Endothelial cell of umbilical vein (primary cell): ENCODE data around the gene COL20A1. TPM values are rescaled to one million over a fixed set of nuclear protein-coding genes. Genes with fewer than 3 reads are reported as not detected.
A peak's percentile ranks its signal among the peaks of the same experiment; 100 is the strongest.

Experiments
- BruUV-seq: library from RNA; stranded (reverse); fragments of 400-500 nt; replicated peaks from 2 replicates; lab custom pipeline; 2021; lab: Mats Ljungman, UMichigan
- CTCF ChIA-PET: fragments of 300-600, 350-600 bp; sonication (Branson Sonifier 250); formaldehyde crosslinking; loops from one replicate; lab custom pipeline; 2021; ENCODE audit warnings: antibody characterized with exemption, inconsistent platforms; lab: Charles Lee
- POLR2A ChIA-PET: fragments of 300-600, 350-600 bp; sonication (Branson Sonifier 250); formaldehyde crosslinking; loops from one replicate; lab custom pipeline; 2021; ENCODE audit warnings: antibody characterized with exemption, inconsistent platforms; lab: Charles Lee
- DNase-seq: peaks from one replicate; pipeline ENCODE4 v3.0.0-alpha.2; 2011; ENCODE audit warnings: low read depth, low spot score
- FAIRE-seq: peaks from 2 replicates; lab custom pipeline; 2011; peaks lifted over from hg19 to GRCh38; lab: Jason Lieb, UNC
- H2AFZ ChIP-seq: 2 replicates; pipeline ENCODE4 v1.6.0; 2012; ENCODE audit warnings: low read depth, low read length, control low read depth, inconsistent platforms
- H3K27ac ChIP-seq: 2 replicates; pipeline ENCODE4 v1.5.1; 2011; ENCODE audit warnings: low read depth, mild to moderate bottlenecking, control low read depth, low read length, moderate library complexity; ENCODE audit not compliant: insufficient read depth
- H3K27me3 ChIP-seq, 2 experiments: 2 replicates each; pipeline versions ENCODE4 v1.6.0 to v1.6.1; 2011; ENCODE audit warnings: low read length in 2 of 2, mixed read lengths in 1 of 2; ENCODE audit not compliant: control insufficient read depth in 2 of 2, insufficient read depth in 2 of 2
- H3K36me3 ChIP-seq, 2 experiments: 2 replicates in 1 of 2; 3 replicates in 1 of 2; pipeline ENCODE4 v1.5.1; 2011; ENCODE audit warnings: low read length in 2 of 2, mild to moderate bottlenecking in 1 of 2, moderate library complexity in 1 of 2; ENCODE audit not compliant: control insufficient read depth in 2 of 2, insufficient read depth in 2 of 2; ENCODE audit errors: extremely low read depth in 1 of 2
- H3K4me1 ChIP-seq: 3 replicates; pipeline ENCODE4 v1.5.1; 2011; ENCODE audit warnings: mild to moderate bottlenecking, low read length; ENCODE audit not compliant: control insufficient read depth, insufficient read depth; ENCODE audit errors: extremely low read depth
- H3K4me2 ChIP-seq: 2 replicates; pipeline ENCODE4 v1.6.1; 2011; ENCODE audit warnings: low read length, control low read depth, mixed read lengths; ENCODE audit not compliant: insufficient read depth
- H3K4me3 ChIP-seq, 3 experiments: fragments of 200-600 bp in 1 of 3; sonication (generic), shearing (Covaris generic) in 1 of 3; replicated peaks in 1 of 3; 2 replicates each; pipeline ENCODE4 v1.5.1; 2011 to 2016; ENCODE audit warnings: control low read depth in 3 of 3, low read length in 3 of 3, mild to moderate bottlenecking in 2 of 3, inconsistent platforms in 1 of 3, low read depth in 1 of 3, moderate library complexity in 1 of 3; ENCODE audit not compliant: insufficient read depth in 1 of 3
- H3K79me2 ChIP-seq: 2 replicates; pipeline ENCODE4 v1.6.0; 2012; ENCODE audit warnings: low read length, inconsistent platforms; ENCODE audit not compliant: control insufficient read depth, insufficient read depth
- H3K9ac ChIP-seq: replicated peaks from 2 replicates; pipeline ENCODE3; 2011; ENCODE audit warnings: low read length, control low read depth; ENCODE audit not compliant: insufficient read depth; ENCODE audit errors: extremely low read depth
- H3K9me1 ChIP-seq: replicated peaks from 3 replicates; pipeline ENCODE4 v1.6.0; 2011; ENCODE audit warnings: mild to moderate bottlenecking, low read length; ENCODE audit not compliant: control insufficient read depth, insufficient read depth; ENCODE audit errors: extremely low read depth
- H3K9me3 ChIP-seq: replicated peaks from 2 replicates; pipeline ENCODE4 v1.5.1; 2012; ENCODE audit warnings: low read length, inconsistent platforms; ENCODE audit not compliant: control insufficient read depth, insufficient read depth
- H4K20me1 ChIP-seq: replicated peaks from 2 replicates; pipeline ENCODE3; 2011; ENCODE audit warnings: mild to moderate bottlenecking, low read length; ENCODE audit not compliant: control insufficient read depth, insufficient read depth; ENCODE audit errors: extremely low read depth
- GATA2 ChIP-seq: IDR thresholded peaks from 2 replicates; pipeline ENCODE4 v1.7.0; 2011; ENCODE audit warnings: low read depth, mild to moderate bottlenecking, moderate library complexity, mixed read lengths, low read length; ENCODE audit not compliant: insufficient read length, insufficient read depth
- JUN ChIP-seq: IDR thresholded peaks from 2 replicates; pipeline ENCODE4 v1.6.1; 2011; ENCODE audit warnings: borderline replicate concordance, low read depth; ENCODE audit not compliant: insufficient read length, insufficient read depth
- MYC ChIP-seq: IDR thresholded peaks from one replicate; pipeline ENCODE4 v1.6.1; 2011; ENCODE audit warnings: mild to moderate bottlenecking, low read depth, low read length
- POLR2A ChIP-seq: IDR thresholded peaks from 2 replicates; pipeline ENCODE4 v1.6.1; 2012; ENCODE audit warnings: low read depth, mild to moderate bottlenecking, control low read depth, low read length
- POLR2AphosphoS5 ChIP-seq: IDR thresholded peaks from 2 replicates; pipeline ENCODE4 v1.6.1; 2012; ENCODE audit warnings: low read depth, mild to moderate bottlenecking, control low read depth, low read length, moderate library complexity; ENCODE audit not compliant: insufficient read depth
- dilution Hi-C: fragments of 300-500 bp; cut with MboI; formaldehyde crosslinking; loops from one replicate; pipeline ENCODE4 v1.15.0; 2019; ENCODE audit warnings: low sequenced_read_pairs; ENCODE audit not compliant: extremely low pct_ligation_motif_present
- intact Hi-C: fragments of 100-400 bp; cut with micrococcal nuclease; formaldehyde crosslinking; loops from one replicate; pipeline ENCODE4 v1.10.0; 2022
- polyA plus RNA-seq, 4 experiments: library from polyadenylated mRNA; depleted of rRNA in 3 of 4; stranded (reverse) in 3 of 4; unstranded in 1 of 4; fragments of >200 nt; gene quantifications; 2 replicates each; pipeline versions ENCODE4 v1.2.1 to v1.2.3, GENCODE V29; 2011 to 2012; ENCODE audit warnings: missing spikeins in 1 of 4
- total RNA-seq: library from RNA; stranded (reverse); gene quantifications from 2 replicates; pipeline ENCODE4 v1.2.3, GENCODE V29; 2021

Gene COL20A1
- total and polyA plus RNA-seq, 2 donors (not counting 3 experiments of a cell fraction or from before 2014, with no cell fraction given) = not detected

DNA sequence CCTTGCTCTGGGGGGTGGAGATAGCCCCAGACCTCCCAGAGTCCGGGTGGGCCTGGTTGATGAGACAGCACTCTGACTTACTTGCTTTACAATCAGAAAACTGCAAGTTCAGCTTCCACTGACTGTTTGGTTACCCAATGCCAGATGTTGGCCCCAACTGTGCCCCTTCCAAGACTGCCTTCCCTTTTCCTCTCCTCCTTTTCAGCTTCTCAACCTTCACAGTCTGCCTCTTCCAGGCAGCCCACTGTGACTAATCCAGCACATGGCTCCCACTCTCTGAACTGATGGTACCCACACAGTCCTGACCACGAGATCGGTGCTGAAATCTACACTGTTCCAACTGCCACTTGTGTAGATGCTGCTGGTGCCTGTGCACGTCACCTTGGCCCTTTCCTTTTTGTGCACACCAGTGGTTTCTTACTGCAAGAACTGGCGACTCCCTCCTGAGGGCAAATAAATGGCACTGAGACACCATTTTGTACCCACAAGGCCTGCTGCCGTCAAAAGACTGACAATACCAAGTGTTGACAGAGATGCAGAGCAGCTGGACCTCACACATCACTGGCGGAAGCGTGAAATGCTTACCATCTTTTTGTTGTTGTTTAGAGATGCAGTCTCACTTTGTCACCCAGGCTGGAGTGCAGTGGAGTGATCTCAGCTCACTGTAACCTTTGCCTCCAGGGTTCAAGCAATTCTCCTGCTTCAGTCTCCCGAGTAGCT, 22.2 kb upstream of the COL20A1 start:
- FAIRE-seq = no peak

DNA sequence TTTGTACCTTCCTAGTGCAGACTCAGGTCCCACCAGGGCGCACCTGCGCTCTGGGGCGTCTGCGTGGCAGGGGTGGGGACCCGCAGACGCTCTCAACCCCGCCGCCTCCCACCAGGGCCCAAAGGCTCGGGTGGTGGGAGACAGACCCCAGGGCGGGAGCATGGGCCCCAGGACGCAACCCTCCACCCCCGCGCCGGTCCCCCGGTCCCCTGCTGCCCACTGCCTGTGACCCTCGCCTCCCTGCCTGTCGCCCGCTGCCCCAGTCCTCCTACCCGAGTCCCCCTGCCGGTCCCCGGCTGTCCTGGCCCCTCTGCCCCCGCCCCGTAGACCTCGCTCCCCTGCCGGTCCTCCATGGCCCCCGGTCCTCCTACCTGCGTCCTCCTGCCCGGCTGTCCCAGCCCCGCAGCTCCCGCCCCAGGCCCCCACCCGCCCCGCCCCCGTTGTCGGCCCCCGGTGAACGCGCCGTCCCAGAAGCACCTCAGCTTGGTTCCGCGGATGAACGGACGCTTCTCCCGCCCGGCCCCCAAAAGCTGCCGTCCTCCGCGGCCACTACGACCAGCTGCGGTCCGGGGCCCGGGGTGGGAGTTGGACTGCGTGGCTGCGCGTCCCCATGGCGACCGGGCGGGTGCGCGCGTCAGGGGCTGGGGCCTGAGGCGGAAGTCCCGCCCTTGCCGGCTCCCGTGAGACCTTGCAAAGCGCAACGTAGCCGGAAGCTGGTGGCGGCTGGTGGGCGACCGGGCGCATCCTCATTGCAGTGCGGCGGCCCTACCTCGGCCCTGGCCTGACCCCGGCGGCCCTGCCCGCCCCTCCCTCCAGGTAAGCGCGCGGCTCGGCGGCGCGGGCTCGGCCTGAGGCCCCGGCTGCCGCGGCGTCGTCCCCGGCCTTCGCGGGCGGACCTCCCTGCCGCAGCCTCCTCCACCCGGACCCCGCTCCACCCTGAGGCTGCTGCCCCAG, 20.6 kb upstream of the COL20A1 start, which contains the start of gene ARFGAP1:
Gene ARFGAP1 (plus strand): TSS at position 709 of the 954 bp plus-strand sequence. CDS start 2,768 bp downstream, outside the sequence.
- dilution Hi-C loops (no loop called here), intact Hi-C loops (loop anchor here (5.0 kb wide), 1 partner anchor 35 kb away; the partner anchor contains the start of gene BIRC7)
- Histone ChIP-seq H3K9ac (peak within 1 kb of the TSS; percentile 91), H3K27ac (peak within 1 kb of the TSS; percentile 64), H3K9me1 (no peaks in the 10 kb centered on the region), H3K4me1 (peaks cover 6% of the 10 kb centered on the region), H2AFZ (peak within 1 kb of the TSS; percentile 28), H3K27me3 (no peaks in the 10 kb centered on the region), H3K9me3 (no peaks in the 10 kb centered on the region), H4K20me1 (no peaks in the 10 kb centered on the region), H3K36me3 (peaks cover 0 to 15% of the 10 kb centered on the region in 2 experiments), H3K79me2 (peaks cover 44% of the 10 kb centered on the region), H3K4me2 (peak within 1 kb of the TSS; percentile 84), H3K4me3 (peak within 1 kb of the TSS; percentile 82 to 89 (median 87))
- DNase-seq = peak; percentile 86
- no TSS peak for BruUV-seq
- no peak for TF ChIP-seq GATA2
- peak; percentile 79 for TF ChIP-seq POLR2A
- TF ChIP-seq JUN = no peak
- peak; percentile 92 for TF ChIP-seq POLR2AphosphoS5
- FAIRE-seq = peak; percentile 91
- ChIA-PET CTCF (interaction anchor here (0.7 to 3.5 kb wide), 7 partner anchors 11 to 224 kb away, joined by 3 to 25 read pairs (median 4); no protein-coding TSS in a partner anchor), POLR2A (interaction anchor here (0.6 to 1.1 kb wide), 2 partner anchors 12 to 568 kb away, joined by 3 to 4 read pairs; no protein-coding TSS in a partner anchor)

More for the DNA sequence above, 22.2 kb upstream of the COL20A1 start:
- Histone ChIP-seq H4K20me1 (no peaks in the 10 kb centered on the region), H3K4me1 (peaks cover 6% of the 10 kb centered on the region), H3K9me3 (no peaks in the 10 kb centered on the region), H3K4me2 (no peak overlapping the region), H3K27ac (no peak overlapping the region), H3K79me2 (peaks cover 30% of the 10 kb centered on the region), H2AFZ (no peak overlapping the region), H3K9ac (no peak overlapping the region), H3K9me1 (no peaks in the 10 kb centered on the region), H3K4me3 (no peak overlapping the region), H3K36me3 (no peaks in the 10 kb centered on the region), H3K27me3 (no peaks in the 10 kb centered on the region)
- ChIA-PET POLR2A (no interaction called here), CTCF (interaction anchor here (0.9 to 1.6 kb wide), 4 partner anchors 20 to 48 kb away, joined by 3 to 5 read pairs (median 3); no protein-coding TSS in a partner anchor)
- intact Hi-C loops (loop anchor here (5.0 kb wide), 1 partner anchor 33 kb away; the partner anchor contains the start of gene BIRC7), dilution Hi-C loops (no loop called here)
- no TSS peak for BruUV-seq
- no peak for DNase-seq
- TF ChIP-seq MYC = no peak
